Thymus (tissue), 11 donors: ENCODE data around the gene HSPA5. TPM values are rescaled to one million over a fixed set of nuclear protein-coding genes. Genes with fewer than 3 reads are reported as not detected.

Source experiments
- DNase-seq, 9 donors: peaks; one replicate each; pipeline ENCODE4 v3.0.0-alpha.2; 2013; ENCODE audit warnings: low spot score in 9 of 9, low read depth in 6 of 9, missing footprints in 1 of 9
- H3K27ac ChIP-seq, 2 donors: one replicate each; pipeline ENCODE4 v1.5.1; 2013; ENCODE audit warnings: control low read depth in 1 of 2, low read depth in 1 of 2, low read length in 1 of 2, mild to moderate bottlenecking in 1 of 2, moderate library complexity in 1 of 2
- H3K27me3 ChIP-seq, 2 donors: one replicate each; pipeline ENCODE4 v1.5.1; 2013; ENCODE audit warnings: low read length in 1 of 2; ENCODE audit not compliant: control insufficient read depth in 2 of 2, insufficient read depth in 1 of 2
- H3K36me3 ChIP-seq, 2 donors: one replicate each; pipeline ENCODE4 v1.5.1; 2013; ENCODE audit warnings: low read length in 1 of 2, mild to moderate bottlenecking in 1 of 2, moderate library complexity in 1 of 2; ENCODE audit not compliant: control insufficient read depth in 2 of 2, insufficient read depth in 2 of 2
- H3K4me1 ChIP-seq, 2 donors: one replicate each; pipeline ENCODE4 v1.5.1; 2013; ENCODE audit warnings: low read length in 2 of 2; ENCODE audit not compliant: control insufficient read depth in 2 of 2, insufficient read depth in 2 of 2
- H3K4me3 ChIP-seq, 2 donors: one replicate each; pipeline ENCODE4 v1.5.1; 2013; ENCODE audit warnings: low read length in 2 of 2, control low read depth in 1 of 2, mild to moderate bottlenecking in 1 of 2
- H3K9me3 ChIP-seq, 2 donors: one replicate each; pipeline ENCODE4 v1.5.1; 2013; ENCODE audit warnings: low read length in 1 of 2, mild to moderate bottlenecking in 1 of 2; ENCODE audit not compliant: control insufficient read depth in 2 of 2, insufficient read depth in 1 of 2
- WGBS: extraction: QIAGEN DNeasy Blood & Tissue Kit; methylation state at CpG from one replicate; pipeline ENCODE4 v1.1.7; 2013; 5-methylcytosine and 5-hydroxymethylcytosine counted together
- polyA plus RNA-seq: library from polyadenylated mRNA; stranded (reverse); fragments of 200-250 nt; gene quantifications from one replicate; pipeline ENCODE4 v1.2.3, GENCODE V29; 2013
- total RNA-seq: library from RNA; stranded (reverse); fragments of 120-200 nt; gene quantifications from one replicate; pipeline ENCODE4 v1.2.4, GENCODE V29; 2013
- donor health status: healthy.

HSPA5 gene
- total and polyA plus RNA-seq, 2 donors = 38.6 to 113 TPM

DNA sequence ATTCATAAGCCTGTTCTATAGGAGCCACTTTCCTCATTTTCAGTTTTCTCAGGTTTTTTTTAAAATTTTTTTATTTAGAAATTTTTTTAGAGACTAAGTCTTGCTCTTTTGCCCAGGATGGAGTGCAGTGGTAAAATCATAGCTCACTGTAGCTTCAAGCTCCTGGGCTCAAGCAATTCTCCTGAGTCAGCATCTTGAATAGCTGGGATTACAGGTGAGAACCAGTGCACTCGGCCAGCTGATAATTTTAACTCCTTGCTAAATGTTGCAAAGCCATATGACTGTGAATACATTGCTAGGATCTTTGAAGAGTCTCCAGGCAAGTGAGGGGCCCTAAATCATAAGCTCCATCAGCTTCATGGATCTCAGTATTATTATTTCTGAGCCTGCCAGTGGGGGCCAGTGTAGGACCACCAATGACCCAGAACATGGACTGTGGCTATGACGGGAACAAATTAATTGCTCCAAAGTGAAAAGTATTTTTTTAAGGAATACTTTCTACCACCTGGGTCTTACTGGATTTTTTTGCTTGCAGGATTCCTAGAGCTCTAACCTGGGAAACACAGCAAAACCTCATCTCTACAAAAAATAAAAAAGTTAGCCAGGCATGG lies 14.7 kb upstream of the HSPA5 start:
- Histone ChIP-seq H3K27me3 (no peaks in the 10 kb centered on the region), H3K4me1 (no peaks in the 10 kb centered on the region), H3K27ac (no peak overlapping the region), H3K4me3 (no peak overlapping the region), H3K36me3 (no peaks in the 10 kb centered on the region), H3K9me3 (no peaks in the 10 kb centered on the region)
- no peak for DNase-seq
- WGBS = 89% methylated on average over 2 of the region's 2 CpGs

DNA sequence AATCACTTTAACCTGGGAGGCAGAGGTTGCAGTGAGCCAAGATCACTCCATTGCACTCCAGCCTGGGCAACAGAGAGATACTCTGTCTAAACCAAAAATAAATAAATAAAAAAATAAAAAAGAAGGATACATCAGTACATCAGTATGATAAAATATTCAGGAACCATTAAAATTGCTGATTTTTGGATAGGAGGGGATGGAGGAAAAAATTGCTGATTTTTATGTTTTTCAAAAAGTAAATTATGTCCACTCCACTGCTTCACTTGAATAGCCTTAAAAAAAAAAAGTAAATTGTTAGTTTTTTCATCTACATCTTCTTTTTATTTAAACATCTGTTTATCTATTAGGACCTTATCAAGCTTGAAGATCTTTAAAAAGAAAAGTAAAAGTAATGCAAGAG lies 13.1 kb upstream of the HSPA5 start:
- no peaks in the 10 kb centered on the region for H3K27me3 ChIP-seq
- no peaks in the 10 kb centered on the region for H3K9me3 ChIP-seq
- no peaks in the 10 kb centered on the region for H3K4me1 ChIP-seq
- no peak for DNase-seq
- no peak overlapping the region for H3K4me3 ChIP-seq
- no peak overlapping the region for H3K27ac ChIP-seq
- no peaks in the 10 kb centered on the region for H3K36me3 ChIP-seq

DNA sequence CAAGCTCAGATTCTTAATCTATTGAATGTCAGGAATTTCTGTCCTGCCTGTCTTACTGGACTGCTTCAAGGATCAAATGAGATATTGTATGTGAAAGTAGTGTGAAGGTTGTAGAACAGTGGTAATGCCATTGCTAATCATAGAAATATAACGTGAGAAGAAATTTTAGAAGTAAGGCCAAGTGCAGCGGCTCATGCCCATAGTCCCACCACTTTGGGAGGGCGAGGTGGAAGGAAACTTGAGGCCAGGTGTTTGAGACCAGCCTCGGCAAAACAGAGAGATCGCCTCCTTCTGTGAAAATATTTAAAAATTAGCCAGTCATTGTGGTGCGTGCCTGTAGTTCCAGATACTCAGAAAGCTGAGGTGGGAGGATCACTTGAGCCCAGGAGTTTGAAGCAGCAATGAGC lies 5.1 kb upstream of the HSPA5 start:
- WGBS = 80% methylated on average over 6 of the region's 6 CpGs
- Histone ChIP-seq H3K4me1 (peaks cover 5 to 7% of the 10 kb centered on the region in 2 donors), H3K27me3 (no peaks in the 10 kb centered on the region), H3K9me3 (no peaks in the 10 kb centered on the region), H3K4me3 (no peak overlapping the region), H3K27ac (no peak overlapping the region), H3K36me3 (no peaks in the 10 kb centered on the region)
- DNase-seq = no peak

DNA sequence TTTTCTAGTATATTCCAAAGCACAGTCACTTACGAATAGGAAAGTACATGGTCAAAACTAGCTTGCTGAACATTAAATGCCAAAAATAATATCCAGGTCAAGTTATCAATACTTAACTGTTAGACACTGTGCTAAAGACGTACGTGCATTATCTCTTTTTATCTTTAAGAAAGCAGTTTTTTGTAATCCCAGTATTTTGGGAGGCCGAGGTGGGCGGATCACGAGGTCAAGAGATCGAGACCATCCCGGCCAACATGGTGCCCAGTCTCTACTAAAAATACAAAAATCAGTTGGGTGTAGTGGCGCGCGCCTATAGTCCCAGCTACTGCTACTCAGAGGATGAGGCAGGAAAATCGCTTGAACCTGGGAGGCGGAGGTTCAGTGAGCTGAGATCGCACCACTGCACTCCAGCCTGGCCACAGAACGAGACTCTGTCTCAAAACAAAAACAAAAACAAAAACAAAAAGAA lies 2.7 kb upstream of the HSPA5 start:
- Histone ChIP-seq H3K4me1 (peaks cover 5 to 16% of the 10 kb centered on the region in 2 donors), H3K36me3 (peaks cover 5 to 12% of the 10 kb centered on the region in 2 donors), H3K27me3 (no peaks in the 10 kb centered on the region), H3K9me3 (no peaks in the 10 kb centered on the region), H3K4me3 (no peak overlapping the region), H3K27ac (no peak overlapping the region)
- DNase-seq = no peak
- 97% methylated on average over 15 of the region's 15 CpGs for WGBS

DNA sequence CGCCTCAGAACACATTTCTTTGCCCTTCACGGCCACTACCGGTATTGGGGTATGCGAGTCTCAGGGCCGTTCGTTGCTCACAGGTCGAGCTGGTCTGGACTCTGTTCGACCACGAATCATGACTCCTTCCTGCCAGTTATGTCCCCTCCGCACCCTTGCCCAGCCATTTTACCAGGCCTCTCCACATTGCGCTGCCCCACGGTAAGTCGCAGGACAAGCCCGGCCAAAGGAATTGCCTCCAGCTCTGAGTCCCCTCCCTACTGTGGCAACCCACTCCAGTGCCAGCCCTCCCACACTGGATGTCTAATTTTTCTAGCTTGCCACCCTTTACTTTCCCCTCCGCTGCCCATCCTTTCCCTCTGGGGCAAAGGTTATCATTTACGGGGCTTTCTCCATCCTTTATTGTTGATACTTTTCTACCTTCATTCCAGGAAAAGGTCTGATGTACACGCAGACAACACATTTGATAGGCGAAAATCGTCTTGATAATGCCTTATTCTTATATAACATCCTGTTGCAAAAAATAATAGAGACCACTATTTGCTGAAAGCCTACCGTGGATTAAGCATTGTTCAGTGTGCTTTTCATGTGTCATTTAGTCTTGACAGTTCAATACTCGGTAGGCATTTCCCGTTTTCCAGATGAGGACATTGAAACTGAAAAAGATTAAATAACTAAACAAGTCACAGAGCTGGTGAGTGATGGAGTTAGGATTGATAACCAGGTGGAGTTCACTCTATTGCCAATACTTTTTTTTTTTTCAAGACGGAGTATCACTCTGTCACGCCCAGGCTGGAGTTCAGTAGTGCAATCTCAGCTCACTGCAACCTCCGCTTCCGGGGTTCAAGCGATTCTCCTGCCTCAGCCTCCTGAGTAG lies 958 bp upstream of the HSPA5 start:
- 32% methylated on average over 27 of the region's 27 CpGs for whole genome bisulfite sequencing
- Histone ChIP-seq H3K27ac (peak overlapping the region; percentile 79 to 93), H3K9me3 (no peaks in the 10 kb centered on the region), H3K4me1 (peaks cover 7 to 26% of the 10 kb centered on the region in 2 donors), H3K27me3 (no peaks in the 10 kb centered on the region), H3K36me3 (peaks cover 22 to 29% of the 10 kb centered on the region in 2 donors), H3K4me3 (peak overlapping the region; percentile 75 to 95)
- DNase-seq = no peak

DNA sequence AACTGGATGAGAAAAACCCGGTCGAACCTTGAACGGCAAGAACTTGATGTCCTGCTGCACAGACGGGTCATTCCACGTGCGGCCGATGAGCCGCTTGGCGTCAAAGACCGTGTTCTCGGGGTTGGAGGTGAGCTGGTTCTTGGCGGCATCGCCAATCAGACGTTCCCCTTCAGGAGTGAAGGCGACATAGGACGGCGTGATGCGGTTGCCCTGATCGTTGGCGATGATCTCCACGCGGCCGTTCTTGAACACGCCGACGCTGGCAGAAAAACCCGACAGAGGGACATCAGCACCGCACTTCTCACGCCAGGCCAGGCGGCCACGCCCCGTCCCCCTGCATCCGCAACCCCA lies 519 bp downstream of the HSPA5 start:
- peak overlapping the region; percentile 75 to 77 for H3K4me3 ChIP-seq
- H3K27ac ChIP-seq = peak overlapping the region; percentile 83 to 87
- H3K9me3 ChIP-seq = no peaks in the 10 kb centered on the region
- WGBS = under 1% methylated on average over 33 of the region's 33 CpGs
- peaks cover 26 to 44% of the 10 kb centered on the region in 2 donors for H3K36me3 ChIP-seq
- no peaks in the 10 kb centered on the region for H3K27me3 ChIP-seq
- DNase-seq = peak in 6 of 9 donors; percentile 20 to 57 (median 30)
- H3K4me1 ChIP-seq = peaks cover 7 to 29% of the 10 kb centered on the region in 2 donors

DNA sequence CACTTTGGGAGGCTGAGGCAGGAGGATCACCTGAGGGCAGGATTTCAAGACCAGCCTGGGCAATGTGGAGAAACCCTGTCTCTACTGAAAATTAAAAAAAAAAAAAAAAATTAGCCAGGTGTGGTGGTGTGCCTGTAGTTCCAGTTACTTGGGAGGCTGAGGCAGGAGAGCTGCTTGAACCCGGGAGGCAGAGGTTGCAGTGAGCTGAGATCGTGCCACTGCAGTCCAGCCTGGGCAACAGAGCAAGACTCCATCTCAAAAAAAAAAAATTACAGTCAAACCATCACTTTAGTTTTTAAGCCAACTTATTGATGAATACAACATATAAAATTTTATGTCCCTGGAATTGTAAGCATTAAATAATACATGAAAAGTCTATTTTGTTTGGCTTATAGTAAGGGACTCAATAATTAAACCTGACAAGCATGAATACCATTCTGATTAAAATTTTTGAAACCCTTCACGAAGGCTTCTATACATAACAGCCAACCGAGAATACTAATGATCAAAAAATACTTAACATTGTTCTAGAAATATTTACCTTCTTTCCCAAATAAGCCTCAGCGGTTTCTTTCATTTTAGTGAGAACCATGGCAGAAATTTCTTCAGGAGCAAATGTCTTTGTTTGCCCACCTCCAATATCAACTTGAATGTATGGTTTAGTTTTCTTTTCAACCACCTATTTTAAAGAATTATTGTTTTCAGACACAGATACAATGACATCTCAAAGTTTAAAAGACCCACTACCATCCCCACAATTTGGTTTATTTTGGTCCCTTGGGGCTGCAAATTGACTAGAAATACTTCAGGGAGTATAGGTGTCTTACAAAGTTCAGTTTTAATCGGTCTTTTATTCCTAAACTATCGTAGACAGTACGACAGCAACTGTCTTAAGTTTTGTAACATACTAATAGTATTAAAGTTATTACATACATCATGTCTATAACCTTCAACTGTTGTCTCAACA lies 1.2 kb downstream of the HSPA5 start:
- no peak for DNase-seq
- Histone ChIP-seq H3K4me1 (peaks cover 7 to 29% of the 10 kb centered on the region in 2 donors), H3K4me3 (peak overlapping the region; percentile 75 to 77), H3K27ac (no peak overlapping the region), H3K27me3 (no peaks in the 10 kb centered on the region), H3K36me3 (peaks cover 30 to 51% of the 10 kb centered on the region in 2 donors), H3K9me3 (no peaks in the 10 kb centered on the region)
- WGBS = 46% methylated on average over 8 of the region's 8 CpGs

DNA sequence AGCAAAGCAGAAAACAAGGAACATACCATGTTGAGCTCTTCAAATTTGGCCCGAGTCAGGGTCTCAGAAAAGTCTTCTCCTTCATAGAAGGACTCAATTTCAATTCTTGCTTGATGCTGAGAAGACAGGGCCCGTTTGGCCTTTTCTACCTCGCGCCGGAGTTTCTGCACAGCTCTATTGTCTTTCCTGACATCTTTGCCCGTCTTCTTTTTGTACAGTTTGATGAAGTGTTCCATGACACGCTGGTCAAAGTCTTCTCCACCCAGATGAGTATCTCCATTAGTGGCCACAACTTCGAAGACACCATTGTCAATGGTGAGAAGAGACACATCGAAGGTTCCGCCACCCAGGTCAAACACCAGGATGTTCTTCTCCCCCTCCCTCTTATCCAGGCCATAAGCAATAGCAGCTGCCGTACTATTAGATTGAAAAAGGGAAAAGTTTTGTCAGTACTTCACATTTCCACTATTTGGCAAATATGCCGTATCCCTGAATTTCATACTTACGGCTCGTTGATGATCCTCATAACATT lies 2.2 kb downstream of the HSPA5 start:
- Histone ChIP-seq H3K4me3 (peak overlapping the region in 1 of 2 donors; percentile 77), H3K27ac (no peak overlapping the region), H3K36me3 (peaks cover 30 to 58% of the 10 kb centered on the region in 2 donors), H3K4me1 (peaks cover 7 to 29% of the 10 kb centered on the region in 2 donors), H3K9me3 (no peaks in the 10 kb centered on the region), H3K27me3 (no peaks in the 10 kb centered on the region)
- no peak for DNase-seq
- 97% methylated on average over 14 of the region's 14 CpGs for WGBS
